Measurements from ENCODE around the gene STMN3.

DNA sequence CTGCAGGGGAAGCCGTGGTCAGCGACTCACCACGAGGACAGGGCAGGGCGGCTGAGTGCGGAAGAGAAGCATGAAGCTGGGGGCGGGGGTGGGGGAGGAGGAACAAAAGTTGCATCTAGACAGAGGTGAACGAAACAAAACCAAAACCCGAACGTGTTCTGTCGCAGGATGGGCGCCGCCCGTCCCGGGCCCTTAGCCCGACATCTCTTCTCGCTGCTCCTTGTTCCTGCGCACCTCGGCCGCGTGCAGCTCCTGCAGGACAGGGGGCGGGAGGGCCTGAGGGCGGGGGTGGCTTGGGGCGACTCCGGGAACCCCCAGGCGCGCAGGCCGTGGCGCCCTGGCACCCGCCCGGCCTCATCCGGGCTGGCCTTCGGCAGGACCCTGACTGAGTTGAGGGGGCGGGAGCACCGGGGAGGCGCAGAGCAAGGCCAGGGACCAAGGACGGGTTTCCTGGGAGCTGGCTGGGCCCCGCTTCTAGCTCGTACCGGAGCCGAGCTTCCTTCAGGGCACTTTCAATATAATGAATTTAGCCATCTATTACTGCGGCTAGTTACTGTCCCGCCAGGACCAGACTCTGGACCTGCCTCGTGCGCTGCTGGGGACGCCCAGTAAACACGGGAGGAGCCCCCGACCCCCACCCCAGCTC, 12.0 kb downstream of the STMN3 start:
- TF ChIP-seq EP300 (IDR thresholded peaks at IDR 0.05) (no peak), CTCF (IDR thresholded peaks at IDR 0.05) (no peak)
